GM12878 (cell line): Measurements from ENCODE around the gene MVK. TPM values are rescaled to one million over a fixed set of nuclear protein-coding genes. Genes with fewer than 3 reads are reported as not detected.
A peak's percentile ranks its signal among the peaks of the same experiment; 100 is the strongest.

ENCODE experiments used
- ATAC-seq: fragments of 200-7000 bp; cut with Tn5 transposase; 3 replicates; pipeline ENCODE4 v1.9.1; 2020; ENCODE audit warnings: mild to moderate bottlenecking, moderate library complexity
- BruUV-seq: library from RNA; stranded (reverse); fragments of 400-500 nt; replicated peaks from 2 replicates; lab custom pipeline; 2021; lab: Mats Ljungman, UMichigan
- CTCF ChIA-PET: fragments of 300-600 bp; sonication (Branson Sonifier 250); formaldehyde crosslinking; extraction: SDS; loops from one replicate; lab custom pipeline; 2021; ENCODE audit warnings: inconsistent platforms; lab: Yijun Ruan, JAX
- POLR2A ChIA-PET: fragments of 350-600 bp; formaldehyde crosslinking; extraction: SDS; loops from one replicate; lab custom pipeline; 2021; ENCODE audit warnings: inconsistent platforms; lab: Charles Lee
- RAD21 ChIA-PET: fragments of 300-600 bp; sonication (Branson Sonifier 250); formaldehyde crosslinking; loops from one replicate; lab custom pipeline; 2023; ENCODE audit warnings: antibody characterized with exemption; ENCODE audit not compliant: unreplicated experiment; lab: Charles Lee
- SMC1A ChIA-PET: fragments of 300-600 bp; sonication (Branson Sonifier 250); formaldehyde crosslinking; loops from one replicate; lab custom pipeline; 2023; ENCODE audit not compliant: unreplicated experiment, uncharacterized antibody; lab: Charles Lee
- DNase-seq: peaks from one replicate; pipeline ENCODE4 v3.0.0-alpha.2; 2011; ENCODE audit warnings: low read depth, low spot score
- FAIRE-seq: peaks from 3 replicates; lab custom pipeline; 2011; peaks lifted over from hg19 to GRCh38; lab: Jason Lieb, UNC
- H2AFZ ChIP-seq: 2 replicates; pipeline ENCODE4 v1.6.0; 2011; ENCODE audit warnings: low read depth, low read length, control low read depth; ENCODE audit not compliant: control insufficient read depth
- H3K27ac ChIP-seq: 2 replicates; pipeline ENCODE4 v1.5.1; 2011; ENCODE audit warnings: control low read depth; ENCODE audit not compliant: control insufficient read depth, insufficient read depth
- H3K27me3 ChIP-seq, 2 experiments: replicated peaks in 1 of 2; 2 replicates each; pipeline versions ENCODE4 v1.6.0 to v1.6.1; 2011; ENCODE audit warnings: low read length in 1 of 2; ENCODE audit not compliant: control insufficient read depth in 2 of 2, insufficient read depth in 2 of 2
- H3K36me3 ChIP-seq, 2 experiments: 2 replicates each; pipeline ENCODE4 v1.5.1; 2011; ENCODE audit warnings: low read length in 1 of 2; ENCODE audit not compliant: control insufficient read depth in 2 of 2, insufficient read depth in 2 of 2
- H3K4me1 ChIP-seq: 2 replicates; pipeline ENCODE4 v1.6.1; 2011; ENCODE audit warnings: mild to moderate bottlenecking, low read length, moderate library complexity, mixed read lengths; ENCODE audit not compliant: control insufficient read depth, insufficient read depth
- H3K4me2 ChIP-seq: 2 replicates; pipeline ENCODE4 v1.6.0; 2011; ENCODE audit warnings: control low read depth; ENCODE audit not compliant: control insufficient read depth, insufficient read depth
- H3K4me3 ChIP-seq: fragments of 200-600 bp; sonication (generic); 2 replicates; pipeline ENCODE4 v1.5.1; 2016
- H3K79me2 ChIP-seq: 2 replicates; pipeline ENCODE4 v1.6.0; 2011; ENCODE audit warnings: low read length; ENCODE audit not compliant: control insufficient read depth, insufficient read depth
- H3K9ac ChIP-seq: 2 replicates; pipeline ENCODE4 v1.8.0; 2011; ENCODE audit warnings: low read length, control low read depth, mixed read lengths; ENCODE audit not compliant: control insufficient read depth, insufficient read depth
- H3K9me3 ChIP-seq: replicated peaks from 3 replicates; pipeline ENCODE4 v1.5.1; 2011; ENCODE audit warnings: mild to moderate bottlenecking, low read length; ENCODE audit not compliant: control insufficient read depth, insufficient read depth
- H4K20me1 ChIP-seq: 2 replicates; pipeline ENCODE4 v1.6.0; 2011; ENCODE audit not compliant: control insufficient read depth, insufficient read depth
- POLR2A ChIP-seq: IDR thresholded peaks from 2 replicates; pipeline ENCODE4 v1.6.1; 2011; ENCODE audit warnings: low read depth, mild to moderate bottlenecking, low read length
- SPI1 ChIP-seq: IDR thresholded peaks from 2 replicates; pipeline ENCODE4 v1.6.1; 2011; ENCODE audit warnings: low read depth, mild to moderate bottlenecking, low read length, moderate library complexity, borderline replicate concordance; ENCODE audit not compliant: insufficient read depth
- WGBS: methylation state at CpG from one replicate; pipeline ENCODE4 v1.1.6; 2016; ENCODE audit warnings: low lambda C conversion rate; ENCODE audit not compliant: insufficient replicate concordance, insufficient coverage; ENCODE audit errors: missing lambda C conversion rate; 5-methylcytosine and 5-hydroxymethylcytosine counted together
- in situ Hi-C: fragments of 300-500 bp; cut with MboI; formaldehyde crosslinking; loops from 9 replicates; pipeline ENCODE4 v1.14.3; 2018; ENCODE audit warnings: mixed read lengths
- intact Hi-C: fragments of 100-400 bp; cut with micrococcal nuclease; formaldehyde crosslinking; loops from one replicate; pipeline ENCODE4 v1.14.2; 2022; ENCODE audit not compliant: unreplicated experiment
- polyA plus RNA-seq, 11 experiments: library from polyadenylated mRNA; depleted of rRNA in 4 of 11; unstranded in 6 of 11; stranded (reverse) in 5 of 11; fragments of >200 nt; fragmentation: Nextera tagmentation in 4 of 11; fragmentation: Illumina TruSeq in 1 of 11; extraction: Ambion mirVana in 4 of 11; extraction: Trizol in 1 of 11; gene quantifications; 1 replicate in 1 of 11; 2 replicates in 10 of 11; pipeline versions ENCODE4 v1.2.1 to v1.2.3, GENCODE V29; 2011 to 2016; ENCODE audit warnings: inconsistent platforms in 2 of 11, missing spikeins in 2 of 11, low read depth in 1 of 11
- total RNA-seq, 4 experiments: library from RNA; depleted of rRNA in 3 of 4; stranded (reverse); fragments of >200 nt in 3 of 4; fragmentation: Illumina TruSeq in 1 of 4; extraction: Trizol in 1 of 4; gene quantifications; 2 replicates each; pipeline versions ENCODE4 v1.2.1 to v1.2.3, GENCODE V29; 2013 to 2021
- TF ChIP-seq, protein P1 (sequence below): IDR thresholded peaks from 2 replicates; pipeline ENCODE4 v1.6.1; 2011; ENCODE audit warnings: borderline replicate concordance, low read depth, mild to moderate bottlenecking, moderate library complexity, mixed read lengths, low read length; ENCODE audit not compliant: insufficient read depth; ENCODE audit errors: extremely low read length

The MVK gene
- total and polyA plus RNA-seq, 10 of the 15 experiments (the other 5 are each of a cell fraction or from before 2014, with no cell fraction given), result 0.24 to 46.7 (median 31.9) TPM

DNA sequence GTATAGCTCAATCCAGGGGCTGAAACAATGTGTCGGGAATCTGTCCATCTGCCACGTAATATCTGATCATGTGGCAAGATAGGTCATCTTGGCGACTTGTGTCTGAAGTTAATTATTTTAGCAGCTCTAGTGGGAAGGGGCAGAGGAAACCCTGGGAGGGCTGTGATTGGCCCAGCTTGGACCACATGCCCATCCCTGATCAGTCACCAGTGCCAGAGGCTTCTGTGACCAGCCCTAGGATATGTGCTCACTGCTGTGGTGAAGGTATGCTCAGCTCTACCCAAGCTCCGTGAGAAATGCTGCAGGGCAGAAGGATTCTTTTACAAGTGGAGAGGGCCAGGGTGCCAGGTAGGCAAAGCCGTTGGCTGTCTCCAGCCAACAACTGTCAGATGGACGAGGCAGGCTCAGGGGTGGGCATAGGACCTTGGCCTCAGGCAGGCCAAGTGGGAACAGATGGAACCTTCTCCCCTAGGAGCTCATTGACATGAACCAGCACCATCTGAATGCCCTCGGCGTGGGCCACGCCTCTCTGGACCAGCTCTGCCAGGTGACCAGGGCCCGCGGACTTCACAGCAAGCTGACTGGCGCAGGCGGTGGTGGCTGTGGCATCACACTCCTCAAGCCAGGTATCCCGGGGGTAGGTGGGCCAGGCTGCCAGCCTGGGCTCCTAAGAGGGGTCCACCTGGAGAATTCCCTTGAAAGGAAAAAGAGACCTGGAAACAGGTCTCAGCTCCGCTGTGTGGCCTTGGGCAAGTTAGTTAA lies 21.1 kb downstream of the MVK start:
- Histone ChIP-seq H3K4me3 (no peak overlapping the region), H2AFZ (no peak overlapping the region), H3K79me2 (no peaks in the 10 kb centered on the region), H3K27me3 (no peaks in the 10 kb centered on the region), H3K9me3 (no peaks in the 10 kb centered on the region), H3K4me2 (no peak overlapping the region), H4K20me1 (no peaks in the 10 kb centered on the region), H3K36me3 (peaks cover 2 to 4% of the 10 kb centered on the region in 2 experiments; a peak in 3 of 4 replicates), H3K9ac (no peak overlapping the region), H3K27ac (no peak overlapping the region), H3K4me1 (peaks cover 4% of the 10 kb centered on the region; the same call in 1 of the 2 replicates)
- ATAC-seq (no peak), DNase-seq (no peak), FAIRE-seq (no peak)
- intact Hi-C loops (no loop called here), in situ Hi-C loops (loop anchor here (5.0 kb wide), 1 partner anchor 183 kb away; no protein-coding TSS in a partner anchor)
- BruUV-seq, result no TSS peak
- CTCF ChIA-PET, result interaction anchor here (0.6 to 0.9 kb wide), 4 partner anchors 22 to 182 kb away, joined by 3 read pairs; no protein-coding TSS in a partner anchor
- TF ChIP-seq POLR2A (0 out of 2 replicates have a peak, but pooled peaks have one; percentile 20), SPI1 (no peak)
- TF ChIP-seq, protein P1, sequence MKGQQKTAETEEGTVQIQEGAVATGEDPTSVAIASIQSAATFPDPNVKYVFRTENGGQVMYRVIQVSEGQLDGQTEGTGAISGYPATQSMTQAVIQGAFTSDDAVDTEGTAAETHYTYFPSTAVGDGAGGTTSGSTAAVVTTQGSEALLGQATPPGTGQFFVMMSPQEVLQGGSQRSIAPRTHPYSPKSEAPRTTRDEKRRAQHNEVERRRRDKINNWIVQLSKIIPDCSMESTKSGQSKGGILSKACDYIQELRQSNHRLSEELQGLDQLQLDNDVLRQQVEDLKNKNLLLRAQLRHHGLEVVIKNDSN, result peak; percentile 32
- SMC1A ChIA-PET, result no interaction called here
- RAD21 ChIA-PET, result no interaction called here
- WGBS, result 93% methylated on average over 15 of the region's 15 CpGs
- POLR2A ChIA-PET, result interaction anchor here (0.5 kb wide), 1 partner anchor 761 kb away, joined by 4 read pairs; no protein-coding TSS in a partner anchor
